Glomerular endothelial cell (primary cell): ENCODE measurements around the gene AADACL4. TPM values are rescaled to one million over a fixed set of nuclear protein-coding genes. Genes with fewer than 3 reads are reported as not detected.
"Not testable (repeated sequence)": the region's sequence is repeated elsewhere in the genome, so short reads cannot be mapped to it uniquely, and the experiment has no call there.

Experiments used
- DNase-seq: peaks from one replicate; pipeline ENCODE4 v3.0.0-alpha.2; 2011; ENCODE audit warnings: low read depth, low spot score; ENCODE audit errors: extremely low read depth
- total RNA-seq: library from RNA; depleted of rRNA; stranded (reverse); fragments of >200 nt; gene quantifications from 2 replicates; pipeline ENCODE4 v1.2.3, GENCODE V29; 2015

The AADACL4 gene
- total RNA-seq, 1 donor from 2014 or later: not detected

- not testable (repeated sequence) for DNase-seq
Observed at GRCh38 chr1:12657885-12658512, 14.1 kb downstream of the AADACL4 start.

- peak; percentile 47 for DNase-seq
Observed at GRCh38 chr1:12658531-12659453, 14.9 kb downstream of the AADACL4 start.

- DNase-seq: no peak
Observed at GRCh38 chr1:12661606-12662219, 17.8 kb downstream of the AADACL4 start.

- no peak for DNase-seq
Observed at GRCh38 chr1:12662556-12662955, 18.7 kb downstream of the AADACL4 start.

GRCh38 chr1:12665511-12665910 lies 21.6 kb downstream of the AADACL4 start:
- no peak for DNase-seq

GRCh38 chr1:12666141-12666735 lies 22.4 kb downstream of the AADACL4 start:
- DNase-seq: no peak

GRCh38 chr1:12669529-12670068 lies 25.7 kb downstream of the AADACL4 start:
- no peak for DNase-seq

- DNase-seq: no peak
Observed at GRCh38 chr1:12674358-12674757, 30.5 kb downstream of the AADACL4 start.

- DNase-seq: not testable (repeated sequence)
Observed at GRCh38 chr1:12676122-12676521, 32.2 kb downstream of the AADACL4 start.

GRCh38 chr1:12677565-12677964 lies 33.7 kb downstream of the AADACL4 start:
- no peak for DNase-seq

- no peak for DNase-seq
Observed at GRCh38 chr1:12678350-12678749, 34.5 kb downstream of the AADACL4 start.

- no peak for DNase-seq
Observed at GRCh38 chr1:12678820-12679219, 34.9 kb downstream of the AADACL4 start.

- DNase-seq: no peak
Observed at GRCh38 chr1:12690156-12690555, 46.3 kb downstream of the AADACL4 start.

- DNase-seq: no peak
Observed at GRCh38 chr1:12692967-12693782, 49.3 kb downstream of the AADACL4 start.

GRCh38 chr1:12696658-12697057 lies 52.8 kb downstream of the AADACL4 start:
- no peak for DNase-seq

- no peak for DNase-seq
Observed at GRCh38 chr1:12697397-12697796, 53.5 kb downstream of the AADACL4 start.

- no peak for DNase-seq
Observed at GRCh38 chr1:12703821-12704451, 60.1 kb downstream of the AADACL4 start.

- DNase-seq: no peak
Observed at GRCh38 chr1:12706061-12706460, 62.2 kb downstream of the AADACL4 start.

GRCh38 chr1:12708396-12709090 lies 64.7 kb downstream of the AADACL4 start:
- no peak for DNase-seq
